ENCODE data around the gene DCXR. TPM values are rescaled to one million over a fixed set of nuclear protein-coding genes. Genes with fewer than 3 reads are reported as not detected.

The DCXR gene
- total RNA-seq, 1 experiment from 2014 or later, result 140 TPM

DNA sequence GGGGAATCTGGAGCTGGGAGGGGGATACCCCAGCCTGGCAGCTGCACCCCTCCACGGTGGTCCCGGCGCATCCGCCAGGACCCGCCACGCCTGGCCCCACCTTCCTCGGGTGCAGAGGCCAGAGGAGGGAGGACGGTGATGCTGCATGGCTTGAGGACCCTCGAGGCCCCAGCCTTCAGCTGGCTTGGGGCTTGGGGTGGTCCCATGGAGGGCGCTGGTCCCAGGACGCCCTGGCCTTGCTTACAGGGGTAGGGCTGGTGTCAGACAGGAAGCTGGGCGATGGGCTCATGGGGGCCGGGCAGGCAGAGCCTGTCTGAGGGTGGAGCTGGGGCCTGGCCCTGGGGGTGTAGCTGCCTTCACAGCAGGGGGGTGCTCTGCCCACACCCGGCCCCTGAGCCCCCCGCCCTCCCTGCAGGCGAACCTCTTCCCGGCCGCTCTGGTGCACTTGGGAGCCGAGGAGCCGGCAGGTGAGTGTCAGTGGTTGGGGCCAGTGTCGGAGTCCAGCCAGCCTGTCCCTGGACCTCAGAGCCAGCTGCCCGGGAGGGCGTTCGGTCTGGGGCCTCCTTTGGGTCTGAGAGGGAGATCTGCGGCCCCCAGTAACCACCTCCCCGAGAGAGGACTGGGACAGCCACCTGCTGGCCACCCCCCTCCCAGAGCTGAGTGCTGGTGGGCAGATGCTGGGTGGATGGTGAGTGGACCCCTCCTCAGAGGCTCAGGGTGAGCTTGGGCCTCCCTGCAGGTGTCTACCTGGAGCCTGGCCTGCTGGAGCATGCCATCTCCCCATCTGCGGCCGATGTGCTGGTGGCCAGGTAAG is 21.2 kb downstream of the DCXR start:
- CTCF ChIA-PET, result interaction anchor here (0.8 kb wide), 1 partner anchor 57 kb away, joined by 3 read pairs; no protein-coding TSS in a partner anchor

DNA sequence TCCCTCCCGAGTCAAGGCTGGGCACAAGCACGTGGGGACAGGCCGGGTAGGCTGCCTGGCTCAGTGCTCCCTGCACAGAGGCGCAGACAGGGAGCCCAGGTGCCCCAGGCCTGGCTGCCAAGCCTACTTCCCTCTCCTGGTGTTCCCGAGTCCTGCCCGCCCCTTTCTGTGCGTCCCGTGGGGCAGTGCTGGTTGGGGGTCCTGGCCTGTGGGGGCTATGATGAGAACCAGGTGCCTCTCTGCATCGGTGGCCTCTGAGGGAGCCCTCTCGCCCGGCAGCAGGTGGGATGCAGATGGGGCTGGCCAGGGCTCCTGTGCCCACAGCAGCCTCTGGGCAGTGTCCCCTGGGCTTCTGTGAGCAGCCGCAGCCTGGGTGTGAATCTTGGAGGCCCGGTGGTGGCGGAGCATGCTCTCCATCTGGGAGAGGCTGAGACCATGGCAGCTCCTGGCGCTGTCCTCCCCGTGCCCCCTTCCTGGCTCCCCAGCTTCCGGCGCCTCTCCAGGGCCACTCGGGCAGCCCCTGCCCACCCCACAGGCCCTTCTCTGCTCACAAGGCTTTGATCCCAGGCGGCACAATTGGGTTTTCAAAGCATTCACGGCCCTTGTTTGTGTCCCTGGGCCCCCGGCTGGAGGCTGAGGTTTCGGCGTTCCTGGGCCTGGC is 22.1 kb downstream of the DCXR start:
- Histone ChIP-seq H3K27me3 (replicated peaks; ENCODE audit: insufficient read depth, low read depth, low read length, poor library complexity) (no peaks in the 10 kb centered on the region), H3K27ac (ENCODE audit: low read depth, low read length, poor library complexity, severe bottlenecking) (peak overlapping the region; percentile 59), H3K4me3 (ENCODE audit: low read depth, low read length, poor library complexity, severe bottlenecking) (no peak overlapping the region), H3K9me3 (ENCODE audit: low read depth, low read length, poor library complexity, severe bottlenecking) (no peaks in the 10 kb centered on the region), H3K4me1 (ENCODE audit: insufficient read depth, low read length, poor library complexity, severe bottlenecking) (peaks cover 13% of the 10 kb centered on the region), H3K36me3 (ENCODE audit: insufficient read depth, low read length, poor library complexity, severe bottlenecking) (peaks cover 8% of the 10 kb centered on the region)
- intact Hi-C loops (cut with micrococcal nuclease; ENCODE audit: unreplicated experiment), result no loop called here
- no peak for DNase-seq (ENCODE audit: low spot score)
- TF ChIP-seq, protein P1, sequence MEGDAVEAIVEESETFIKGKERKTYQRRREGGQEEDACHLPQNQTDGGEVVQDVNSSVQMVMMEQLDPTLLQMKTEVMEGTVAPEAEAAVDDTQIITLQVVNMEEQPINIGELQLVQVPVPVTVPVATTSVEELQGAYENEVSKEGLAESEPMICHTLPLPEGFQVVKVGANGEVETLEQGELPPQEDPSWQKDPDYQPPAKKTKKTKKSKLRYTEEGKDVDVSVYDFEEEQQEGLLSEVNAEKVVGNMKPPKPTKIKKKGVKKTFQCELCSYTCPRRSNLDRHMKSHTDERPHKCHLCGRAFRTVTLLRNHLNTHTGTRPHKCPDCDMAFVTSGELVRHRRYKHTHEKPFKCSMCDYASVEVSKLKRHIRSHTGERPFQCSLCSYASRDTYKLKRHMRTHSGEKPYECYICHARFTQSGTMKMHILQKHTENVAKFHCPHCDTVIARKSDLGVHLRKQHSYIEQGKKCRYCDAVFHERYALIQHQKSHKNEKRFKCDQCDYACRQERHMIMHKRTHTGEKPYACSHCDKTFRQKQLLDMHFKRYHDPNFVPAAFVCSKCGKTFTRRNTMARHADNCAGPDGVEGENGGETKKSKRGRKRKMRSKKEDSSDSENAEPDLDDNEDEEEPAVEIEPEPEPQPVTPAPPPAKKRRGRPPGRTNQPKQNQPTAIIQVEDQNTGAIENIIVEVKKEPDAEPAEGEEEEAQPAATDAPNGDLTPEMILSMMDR (conservative IDR thresholded peaks at IDR 0.05; ENCODE audit: low read depth, low read length), result no peak
- no peak for TF ChIP-seq EZH2 (IDR thresholded peaks at IDR 0.05; ENCODE audit: borderline replicate concordance, low read depth, low read length, poor library complexity, severe bottlenecking)
- CTCF ChIA-PET, result interaction anchor here (0.8 kb wide), 1 partner anchor 56 kb away, joined by 3 read pairs; no protein-coding TSS in a partner anchor
- POLR2A ChIA-PET (ENCODE audit: low non-redundant PET), result no interaction called here
- BruUV-seq (replicated peaks), result no TSS peak

More for the DNA sequence above, 21.2 kb downstream of the DCXR start:
- H3K27ac ChIP-seq (ENCODE audit: low read depth, low read length, poor library complexity, severe bottlenecking), result no peak overlapping the region
- no peak overlapping the region for H3K4me3 ChIP-seq (ENCODE audit: low read depth, low read length, poor library complexity, severe bottlenecking)
- H3K36me3 ChIP-seq (ENCODE audit: insufficient read depth, low read length, poor library complexity, severe bottlenecking), result peaks cover 8% of the 10 kb centered on the region
- no peaks in the 10 kb centered on the region for H3K27me3 ChIP-seq (replicated peaks; ENCODE audit: insufficient read depth, low read depth, low read length, poor library complexity)
- TF ChIP-seq EZH2 (IDR thresholded peaks at IDR 0.05; ENCODE audit: borderline replicate concordance, low read depth, low read length, poor library complexity, severe bottlenecking), result no peak
- TF ChIP-seq, protein P1 (conservative IDR thresholded peaks at IDR 0.05; ENCODE audit: low read depth, low read length), result no peak
- peaks cover 14% of the 10 kb centered on the region for H3K4me1 ChIP-seq (ENCODE audit: insufficient read depth, low read length, poor library complexity, severe bottlenecking)
- BruUV-seq (replicated peaks), result no TSS peak
- H3K9me3 ChIP-seq (ENCODE audit: low read depth, low read length, poor library complexity, severe bottlenecking), result no peaks in the 10 kb centered on the region
- DNase-seq (ENCODE audit: low spot score), result no peak
- intact Hi-C loops (cut with micrococcal nuclease; ENCODE audit: unreplicated experiment), result no loop called here
- POLR2A ChIA-PET (ENCODE audit: low non-redundant PET), result interaction anchor here (0.6 kb wide), 1 partner anchor 29 kb away, joined by 4 read pairs; no protein-coding TSS in a partner anchor

DNA sequence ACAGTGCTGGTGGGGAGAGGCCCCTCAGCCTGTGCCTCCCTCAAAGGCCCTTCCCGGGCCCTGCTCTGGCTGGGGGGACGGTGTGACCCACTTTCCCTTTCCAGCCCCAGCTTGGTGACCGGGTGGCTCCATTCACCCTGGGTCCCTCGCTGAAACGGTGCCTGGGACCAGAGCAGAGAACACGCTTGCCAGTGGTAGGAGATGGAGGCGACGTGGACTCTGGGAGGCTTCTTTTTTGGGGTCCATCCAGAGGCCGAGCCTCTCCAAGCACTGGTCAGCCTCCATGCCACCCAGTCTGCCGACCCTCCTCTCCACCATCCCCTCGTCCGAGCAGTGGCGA is 22.6 kb downstream of the DCXR start:
- no TSS peak for BruUV-seq (replicated peaks)
- POLR2A ChIA-PET (ENCODE audit: low non-redundant PET), result no interaction called here

More for the DNA sequence above, 22.6 kb downstream of the DCXR start:
- Histone ChIP-seq H3K4me1 (ENCODE audit: insufficient read depth, low read length, poor library complexity, severe bottlenecking) (peaks cover 13% of the 10 kb centered on the region), H3K27ac (ENCODE audit: low read depth, low read length, poor library complexity, severe bottlenecking) (peak overlapping the region; percentile 59), H3K9me3 (ENCODE audit: low read depth, low read length, poor library complexity, severe bottlenecking) (no peaks in the 10 kb centered on the region), H3K36me3 (ENCODE audit: insufficient read depth, low read length, poor library complexity, severe bottlenecking) (peaks cover 8% of the 10 kb centered on the region), H3K27me3 (replicated peaks; ENCODE audit: insufficient read depth, low read depth, low read length, poor library complexity) (no peaks in the 10 kb centered on the region), H3K4me3 (ENCODE audit: low read depth, low read length, poor library complexity, severe bottlenecking) (no peak overlapping the region)
- intact Hi-C loops (cut with micrococcal nuclease; ENCODE audit: unreplicated experiment), result no loop called here
- no peak for DNase-seq (ENCODE audit: low spot score)
- CTCF ChIA-PET, result no interaction called here
- TF ChIP-seq, protein P1 (conservative IDR thresholded peaks at IDR 0.05; ENCODE audit: low read depth, low read length), result no peak
- no peak for TF ChIP-seq EZH2 (IDR thresholded peaks at IDR 0.05; ENCODE audit: borderline replicate concordance, low read depth, low read length, poor library complexity, severe bottlenecking)

All from A673 (cell line).